ENCODE data around the gene KLF2.

DNA sequence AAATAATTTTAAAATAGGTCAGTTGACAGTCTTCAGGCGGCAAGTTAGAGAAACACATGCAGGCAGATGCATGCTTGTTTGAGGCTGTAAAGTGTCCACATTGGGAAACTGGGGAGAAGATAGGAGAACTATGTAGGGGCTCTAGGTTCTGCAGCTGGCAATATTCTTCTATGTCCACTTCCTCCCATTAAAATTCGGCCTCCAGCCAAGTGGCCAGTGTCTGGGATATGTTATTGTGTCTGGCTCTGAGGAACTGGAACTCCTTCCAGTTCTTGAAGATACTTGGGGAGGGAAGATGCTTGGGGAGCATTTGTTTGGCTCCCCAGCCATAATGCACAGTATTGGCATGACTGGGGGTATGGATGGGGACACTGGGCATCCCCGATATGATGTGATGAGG lies 20.9 kb upstream of the KLF2 start:
- TF ChIP-seq, protein P1, sequence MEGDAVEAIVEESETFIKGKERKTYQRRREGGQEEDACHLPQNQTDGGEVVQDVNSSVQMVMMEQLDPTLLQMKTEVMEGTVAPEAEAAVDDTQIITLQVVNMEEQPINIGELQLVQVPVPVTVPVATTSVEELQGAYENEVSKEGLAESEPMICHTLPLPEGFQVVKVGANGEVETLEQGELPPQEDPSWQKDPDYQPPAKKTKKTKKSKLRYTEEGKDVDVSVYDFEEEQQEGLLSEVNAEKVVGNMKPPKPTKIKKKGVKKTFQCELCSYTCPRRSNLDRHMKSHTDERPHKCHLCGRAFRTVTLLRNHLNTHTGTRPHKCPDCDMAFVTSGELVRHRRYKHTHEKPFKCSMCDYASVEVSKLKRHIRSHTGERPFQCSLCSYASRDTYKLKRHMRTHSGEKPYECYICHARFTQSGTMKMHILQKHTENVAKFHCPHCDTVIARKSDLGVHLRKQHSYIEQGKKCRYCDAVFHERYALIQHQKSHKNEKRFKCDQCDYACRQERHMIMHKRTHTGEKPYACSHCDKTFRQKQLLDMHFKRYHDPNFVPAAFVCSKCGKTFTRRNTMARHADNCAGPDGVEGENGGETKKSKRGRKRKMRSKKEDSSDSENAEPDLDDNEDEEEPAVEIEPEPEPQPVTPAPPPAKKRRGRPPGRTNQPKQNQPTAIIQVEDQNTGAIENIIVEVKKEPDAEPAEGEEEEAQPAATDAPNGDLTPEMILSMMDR (IDR thresholded peaks at IDR 0.05): no peak
- TF ChIP-seq POLR2A (IDR thresholded peaks at IDR 0.05) (no peak), POLR2AphosphoS5 (IDR thresholded peaks at IDR 0.05) (peak in 3 of 4 donors; percentile 65 to 78 (median 74))
